Loucy (cell line): ENCODE data around the gene SPSB3.

Experiments used
- CTCF ChIP-seq: fragments of 200-600 bp; sonication (generic); conservative IDR thresholded peaks from 2 replicates; pipeline ENCODE4 v1.5.1; 2014; ENCODE audit warnings: mild to moderate bottlenecking, antibody characterized with exemption, low read length
- EZH2phosphoT487 ChIP-seq: fragments of 200-600 bp; IDR thresholded peaks from 2 replicates; pipeline ENCODE4 v1.6.1; 2018; ENCODE audit warnings: antibody characterized with exemption, mild to moderate bottlenecking, moderate library complexity, borderline replicate concordance

DNA sequence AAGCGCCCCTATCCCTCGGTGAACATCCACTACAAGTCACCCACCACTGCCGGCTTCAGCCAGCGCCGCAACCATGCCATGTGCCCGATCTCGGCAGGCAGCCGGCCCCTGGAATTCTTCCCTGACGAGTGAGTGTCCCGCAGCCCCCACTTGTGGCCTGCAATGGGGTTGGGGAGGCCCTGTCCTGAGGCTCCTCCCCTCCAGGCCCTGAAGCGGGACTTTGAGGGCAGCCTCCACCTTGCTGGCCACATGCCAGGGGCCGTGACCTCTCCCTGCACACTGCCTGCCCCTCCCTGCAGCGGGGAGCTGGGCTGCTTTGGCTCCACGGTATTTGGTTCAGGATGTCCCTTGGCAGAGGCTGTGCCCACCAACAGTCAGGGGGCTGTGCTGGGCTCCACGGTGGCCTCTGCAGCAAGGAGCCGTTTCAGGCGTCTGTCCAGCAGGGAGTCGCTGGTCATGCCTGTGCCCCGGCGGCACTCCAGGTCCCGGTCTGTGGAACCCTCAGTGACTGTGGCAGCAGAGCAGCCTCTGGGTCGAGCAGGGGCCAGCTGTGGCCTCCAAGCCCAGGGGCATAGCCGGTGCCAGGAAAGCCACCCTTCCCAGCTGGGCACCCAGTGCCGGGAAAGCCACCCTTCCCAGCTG lies 19.4 kb downstream of the SPSB3 start:
- no peak for TF ChIP-seq CTCF
- TF ChIP-seq EZH2phosphoT487 = no peak
